ENCODE results near the gene PLXNC1. TPM values are rescaled to one million over a fixed set of nuclear protein-coding genes. Genes with fewer than 3 reads are reported as not detected.
"Not testable (repeated sequence)": the region's sequence is repeated elsewhere in the genome, so short reads cannot be mapped to it uniquely, and the experiment has no call there.

Gene PLXNC1
- total RNA-seq, 1 donor from 2014 or later = under 0.01 TPM

DNA sequence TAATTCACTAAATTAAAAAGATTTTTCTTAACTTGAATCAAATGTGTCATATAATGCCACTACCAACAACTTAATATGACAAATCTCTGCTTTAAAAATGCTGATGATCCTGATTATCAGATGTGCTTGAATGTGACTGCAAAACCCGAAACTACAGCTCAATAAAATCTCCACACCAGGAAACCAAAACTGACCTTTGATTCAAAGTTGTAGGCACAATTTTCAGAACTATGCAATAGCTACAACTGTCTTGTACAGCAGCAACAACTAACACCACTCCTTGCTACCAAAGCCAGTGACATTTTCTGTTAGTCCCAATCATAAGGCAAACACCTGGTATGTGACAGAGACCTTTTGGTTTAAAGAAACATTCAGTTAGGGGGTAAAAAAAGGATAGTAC is 164.0 kb downstream of the PLXNC1 start:
- FAIRE-seq (no peak), DNase-seq (ENCODE audit: low read depth) (no peak)
- TF ChIP-seq, protein P1, sequence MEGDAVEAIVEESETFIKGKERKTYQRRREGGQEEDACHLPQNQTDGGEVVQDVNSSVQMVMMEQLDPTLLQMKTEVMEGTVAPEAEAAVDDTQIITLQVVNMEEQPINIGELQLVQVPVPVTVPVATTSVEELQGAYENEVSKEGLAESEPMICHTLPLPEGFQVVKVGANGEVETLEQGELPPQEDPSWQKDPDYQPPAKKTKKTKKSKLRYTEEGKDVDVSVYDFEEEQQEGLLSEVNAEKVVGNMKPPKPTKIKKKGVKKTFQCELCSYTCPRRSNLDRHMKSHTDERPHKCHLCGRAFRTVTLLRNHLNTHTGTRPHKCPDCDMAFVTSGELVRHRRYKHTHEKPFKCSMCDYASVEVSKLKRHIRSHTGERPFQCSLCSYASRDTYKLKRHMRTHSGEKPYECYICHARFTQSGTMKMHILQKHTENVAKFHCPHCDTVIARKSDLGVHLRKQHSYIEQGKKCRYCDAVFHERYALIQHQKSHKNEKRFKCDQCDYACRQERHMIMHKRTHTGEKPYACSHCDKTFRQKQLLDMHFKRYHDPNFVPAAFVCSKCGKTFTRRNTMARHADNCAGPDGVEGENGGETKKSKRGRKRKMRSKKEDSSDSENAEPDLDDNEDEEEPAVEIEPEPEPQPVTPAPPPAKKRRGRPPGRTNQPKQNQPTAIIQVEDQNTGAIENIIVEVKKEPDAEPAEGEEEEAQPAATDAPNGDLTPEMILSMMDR (IDR thresholded peaks at IDR 0.05; ENCODE audit: insufficient read depth, low read length, severe bottlenecking) = no peak
- Histone ChIP-seq H3K27me3 (ENCODE audit: control insufficient read depth, insufficient read depth, low read length) (no peaks in the 10 kb centered on the region), H3K4me3 (ENCODE audit: low read depth, low read length) (no peak overlapping the region), H3K36me3 (ENCODE audit: control insufficient read depth, insufficient read depth, low read length) (no peaks in the 10 kb centered on the region)

DNA sequence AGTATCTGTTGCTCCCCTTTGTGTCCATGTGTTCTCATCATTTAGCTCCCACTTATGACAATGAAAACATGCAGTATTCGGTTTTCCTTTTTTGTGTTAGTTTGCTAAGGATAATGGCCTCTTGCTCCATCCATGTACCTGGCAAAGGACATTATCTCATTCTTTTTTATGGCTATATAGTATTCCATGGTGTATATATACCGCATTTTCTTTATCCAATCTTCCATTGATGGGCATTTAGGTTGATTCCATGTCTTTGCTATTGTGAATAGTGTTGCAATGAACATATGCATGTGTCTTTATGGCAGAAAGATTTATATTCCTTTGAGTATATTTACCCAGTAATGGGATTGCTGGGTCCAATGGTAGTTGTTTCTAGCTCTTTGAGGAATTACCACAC is 168.2 kb downstream of the PLXNC1 start:
- not testable (repeated sequence) for DNase-seq (ENCODE audit: low read depth); FAIRE-seq; H3K27me3 ChIP-seq (ENCODE audit: control insufficient read depth, insufficient read depth, low read length); H3K36me3 ChIP-seq (ENCODE audit: control insufficient read depth, insufficient read depth, low read length); H3K4me3 ChIP-seq (ENCODE audit: low read depth, low read length)

DNA sequence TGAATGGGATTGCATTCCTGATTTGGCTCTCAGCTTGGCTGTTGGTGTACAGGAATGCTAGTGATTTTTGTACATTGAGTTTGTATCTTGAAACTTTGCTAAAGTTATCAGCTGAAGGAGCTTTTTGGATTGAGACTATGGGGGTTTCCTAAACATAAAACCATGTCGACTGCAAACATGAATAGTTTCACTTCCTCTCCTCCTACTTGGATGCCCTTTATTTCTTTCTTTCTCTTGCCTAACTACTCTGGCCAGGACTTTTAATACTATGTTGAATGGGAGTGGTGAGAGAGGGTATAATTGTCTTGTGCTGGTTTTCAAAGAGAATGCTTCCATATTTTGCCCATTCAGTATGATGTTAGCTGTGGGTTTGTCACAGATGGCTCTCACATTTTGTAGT is 169.8 kb downstream of the PLXNC1 start:
- Histone ChIP-seq H3K4me3 (ENCODE audit: low read depth, low read length) (no peak overlapping the region), H3K36me3 (ENCODE audit: control insufficient read depth, insufficient read depth, low read length) (peaks cover 6% of the 10 kb centered on the region), H3K27me3 (ENCODE audit: control insufficient read depth, insufficient read depth, low read length) (no peaks in the 10 kb centered on the region)
- DNase-seq (ENCODE audit: low read depth) (no peak), FAIRE-seq (no peak)
- TF ChIP-seq, protein P1 (IDR thresholded peaks at IDR 0.05; ENCODE audit: insufficient read depth, low read length, severe bottlenecking) = no peak

DNA sequence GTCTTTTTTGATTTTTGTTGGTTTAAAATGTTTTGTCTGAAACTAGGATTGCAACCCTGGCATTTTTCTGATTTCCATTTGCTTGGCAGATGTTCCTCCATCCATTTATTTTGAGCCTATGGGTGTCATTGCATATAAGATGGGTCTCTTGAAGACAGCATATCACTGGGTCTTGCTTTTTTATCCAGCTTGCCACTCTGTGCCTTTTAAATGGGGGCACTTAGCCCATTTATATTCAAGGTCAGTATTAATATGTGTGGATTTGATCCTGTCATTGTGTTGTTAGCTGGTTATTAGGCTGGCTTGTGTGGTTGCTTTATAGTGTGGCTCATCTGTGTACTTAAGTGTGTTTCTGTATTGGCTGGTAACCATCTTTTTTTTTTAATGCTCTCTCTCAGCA is 171.7 kb downstream of the PLXNC1 start:
- FAIRE-seq (no peak), DNase-seq (ENCODE audit: low read depth) (no peak)
- no peaks in the 10 kb centered on the region for H3K27me3 ChIP-seq (ENCODE audit: control insufficient read depth, insufficient read depth, low read length)
- TF ChIP-seq, protein P1 (IDR thresholded peaks at IDR 0.05; ENCODE audit: insufficient read depth, low read length, severe bottlenecking) = no peak
- H3K4me3 ChIP-seq (ENCODE audit: low read depth, low read length) = no peak overlapping the region
- H3K36me3 ChIP-seq (ENCODE audit: control insufficient read depth, insufficient read depth, low read length) = peaks cover 7% of the 10 kb centered on the region

DNA sequence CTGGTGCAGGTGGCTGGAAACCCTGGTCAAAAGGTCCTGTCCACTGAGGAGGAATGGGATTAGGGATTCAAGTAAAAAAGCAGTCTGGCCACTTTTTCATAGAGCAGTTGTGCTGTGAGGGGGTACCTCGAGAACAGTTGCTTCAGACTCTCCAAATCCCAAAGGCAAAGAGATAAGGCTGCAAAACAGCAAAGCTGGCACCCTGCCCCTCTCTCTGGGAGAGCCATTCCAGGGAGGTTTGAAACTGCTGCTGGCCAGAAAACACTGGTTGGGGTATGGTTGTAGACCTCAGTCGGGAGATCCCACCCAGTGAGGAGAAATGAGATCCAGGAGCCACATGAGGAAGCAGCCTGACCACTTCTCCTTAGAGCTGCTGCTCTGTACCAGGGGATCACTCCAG is 174.0 kb downstream of the PLXNC1 start:
- Histone ChIP-seq H3K4me3 (ENCODE audit: low read depth, low read length) (no peak overlapping the region), H3K27me3 (ENCODE audit: control insufficient read depth, insufficient read depth, low read length) (no peaks in the 10 kb centered on the region), H3K36me3 (ENCODE audit: control insufficient read depth, insufficient read depth, low read length) (peaks cover 7% of the 10 kb centered on the region)
- FAIRE-seq = no peak
- TF ChIP-seq, protein P1 (IDR thresholded peaks at IDR 0.05; ENCODE audit: insufficient read depth, low read length, severe bottlenecking) = no peak
- no peak for DNase-seq (ENCODE audit: low read depth)

DNA sequence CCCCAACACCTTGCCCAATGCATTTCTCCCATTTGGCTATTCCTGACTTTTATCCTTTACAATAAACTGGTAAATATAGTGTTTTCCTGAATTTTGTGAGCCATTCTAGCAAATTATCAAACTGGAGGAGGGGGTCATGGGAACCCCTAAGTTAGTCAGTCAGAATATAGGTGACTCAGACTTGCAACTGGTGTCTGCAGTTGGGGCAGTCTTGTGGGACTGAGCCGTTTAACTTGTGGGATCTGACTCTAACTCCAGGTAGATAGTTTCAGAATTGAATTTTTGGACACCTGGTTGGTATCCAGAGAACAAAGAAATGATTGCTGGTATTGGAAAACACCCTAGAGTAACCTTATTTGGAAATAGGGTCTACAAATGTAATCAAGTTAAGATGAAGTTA is 177.9 kb downstream of the PLXNC1 start:
- Histone ChIP-seq H3K27me3 (ENCODE audit: control insufficient read depth, insufficient read depth, low read length) (no peaks in the 10 kb centered on the region), H3K4me3 (ENCODE audit: low read depth, low read length) (no peak overlapping the region), H3K36me3 (ENCODE audit: control insufficient read depth, insufficient read depth, low read length) (peaks cover 7% of the 10 kb centered on the region)
- DNase-seq (ENCODE audit: low read depth) (no peak), FAIRE-seq (no peak)
- TF ChIP-seq, protein P1 (IDR thresholded peaks at IDR 0.05; ENCODE audit: insufficient read depth, low read length, severe bottlenecking) = no peak
